Measurements from ENCODE around the gene SYT5.
A peak's percentile ranks its signal among the peaks of the same experiment; 100 is the strongest.
"Not testable (repeated sequence)": the region's sequence is repeated elsewhere in the genome, so short reads cannot be mapped to it uniquely, and the experiment has no call there.

Gene SYT5

DNA sequence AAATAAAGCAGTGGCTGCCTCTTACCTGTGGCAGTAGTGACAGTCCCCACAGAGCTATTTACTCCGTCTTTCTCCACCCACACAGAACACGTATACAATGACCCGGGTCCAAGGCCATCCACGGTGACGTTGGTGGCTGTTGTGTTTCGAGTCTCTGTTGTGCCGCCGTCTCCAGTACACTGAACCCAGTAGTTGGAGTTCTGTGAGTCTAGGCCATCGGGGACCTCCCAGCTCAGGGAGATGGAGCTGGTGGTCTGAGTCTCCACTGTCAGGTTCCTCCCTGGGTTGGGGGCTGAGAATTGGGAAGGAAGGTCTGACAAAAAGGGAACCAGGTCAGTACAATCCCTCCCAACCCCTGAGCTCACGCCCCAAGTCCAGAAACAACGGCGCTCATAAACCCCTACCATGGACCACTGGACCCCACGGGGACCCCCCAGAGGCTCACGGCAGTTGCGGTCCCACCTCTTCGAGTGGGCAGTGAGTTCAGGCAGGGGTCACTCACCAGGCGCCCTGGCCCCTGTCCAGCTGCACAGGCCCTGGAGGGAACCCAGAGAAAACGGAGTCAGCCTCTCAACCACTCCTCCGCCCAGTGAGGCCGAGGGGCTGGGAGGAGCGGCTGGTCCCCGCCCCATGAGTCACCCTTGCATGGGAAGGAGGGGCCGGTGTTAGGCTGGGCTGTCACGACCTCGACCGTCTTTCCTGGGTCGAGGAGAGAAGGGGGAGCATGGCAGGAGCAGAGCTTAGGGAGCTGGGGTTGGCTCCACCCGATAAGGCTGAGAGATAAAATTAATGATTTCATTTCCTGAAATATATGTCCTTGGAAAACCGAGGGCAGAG is 26.8 kb upstream of the SYT5 start:
- DNase-seq: peak; percentile 81

DNA sequence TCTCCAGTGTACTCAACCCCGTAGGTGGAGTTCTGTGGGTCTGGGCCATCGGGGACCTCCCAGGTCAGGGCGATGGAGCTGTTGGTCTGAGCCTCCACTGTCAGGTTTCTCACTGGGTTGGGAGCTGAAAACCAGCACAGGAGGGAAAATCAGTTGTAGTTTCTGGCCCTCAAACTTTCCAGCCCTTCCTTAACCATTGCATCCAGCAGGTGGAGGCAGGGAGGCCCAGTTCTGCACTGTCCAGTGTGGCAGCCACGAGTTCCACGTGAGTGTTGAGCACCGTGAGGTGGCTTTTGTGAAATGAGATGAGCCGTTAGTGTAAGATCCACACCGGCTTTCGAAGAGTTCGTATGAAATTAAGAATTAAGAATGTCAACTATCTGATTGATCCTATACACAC is 22.1 kb upstream of the SYT5 start:
- not testable (repeated sequence) for DNase-seq

GRCh38 chr19:55199620-55200204 is 19.6 kb upstream of the SYT5 start:
- DNase-seq: no peak

GRCh38 chr19:55198651-55199050 is 18.6 kb upstream of the SYT5 start:
- DNase-seq: no peak

DNA sequence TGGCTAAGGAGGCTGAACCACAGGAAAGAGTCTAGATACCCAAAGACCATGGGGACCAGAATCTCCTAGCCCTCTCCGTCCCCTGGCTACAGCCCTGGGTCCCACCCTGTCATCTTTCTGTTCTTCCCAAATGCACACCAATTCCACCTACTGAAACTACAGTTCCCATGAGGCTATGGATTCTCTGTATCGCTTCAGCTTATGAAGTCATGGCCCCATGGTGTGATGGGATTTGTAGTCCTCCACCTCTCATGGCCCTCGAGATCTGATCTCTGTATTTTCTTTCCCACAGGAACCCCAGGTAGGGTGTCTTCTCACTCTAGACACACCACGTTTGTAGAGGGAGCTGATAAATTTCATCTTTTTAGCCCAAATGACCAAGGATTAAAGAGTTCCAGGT is 17.4 kb upstream of the SYT5 start:
- no peak for DNase-seq

GRCh38 chr19:55196803-55197202 is 16.7 kb upstream of the SYT5 start:
- DNase-seq: no peak

GRCh38 chr19:55193481-55193880 is 13.4 kb upstream of the SYT5 start:
- DNase-seq: no peak

GRCh38 chr19:55189403-55189835 is 9.3 kb upstream of the SYT5 start:
- no peak for DNase-seq

DNA sequence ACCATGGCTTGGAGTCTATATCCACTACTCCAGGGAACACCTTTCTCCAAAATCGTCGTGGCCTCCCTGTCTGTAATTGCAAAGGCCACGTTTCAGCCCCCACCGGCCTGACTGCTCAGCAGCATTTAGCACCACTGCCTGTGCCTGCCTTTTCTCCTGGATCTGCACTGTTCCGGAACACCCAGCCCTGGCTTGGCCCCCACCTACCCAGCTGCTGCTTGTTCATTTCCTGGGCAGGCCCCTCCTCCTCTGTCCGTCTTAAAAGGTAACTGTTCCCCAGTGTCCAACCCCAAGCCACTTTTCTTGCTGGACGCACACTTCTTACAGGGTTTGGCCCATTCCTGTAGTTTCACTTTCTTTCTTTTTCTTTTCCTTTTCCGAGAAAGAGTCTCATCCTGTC is 8.5 kb upstream of the SYT5 start:
- DNase-seq: no peak

- DNase-seq: no peak
Observed at GRCh38 chr19:55186080-55186479, 6.0 kb upstream of the SYT5 start.

GRCh38 chr19:55181740-55182139 is 1.7 kb upstream of the SYT5 start:
- DNase-seq: no peak

GRCh38 chr19:55178781-55179599 is 1.1 kb downstream of the SYT5 start:
- peak; percentile 87 for DNase-seq

GRCh38 chr19:55176076-55176475 is 4.0 kb downstream of the SYT5 start:
- DNase-seq: no peak

GRCh38 chr19:55175117-55175867 is 4.8 kb downstream of the SYT5 start:
- no peak for DNase-seq

DNA sequence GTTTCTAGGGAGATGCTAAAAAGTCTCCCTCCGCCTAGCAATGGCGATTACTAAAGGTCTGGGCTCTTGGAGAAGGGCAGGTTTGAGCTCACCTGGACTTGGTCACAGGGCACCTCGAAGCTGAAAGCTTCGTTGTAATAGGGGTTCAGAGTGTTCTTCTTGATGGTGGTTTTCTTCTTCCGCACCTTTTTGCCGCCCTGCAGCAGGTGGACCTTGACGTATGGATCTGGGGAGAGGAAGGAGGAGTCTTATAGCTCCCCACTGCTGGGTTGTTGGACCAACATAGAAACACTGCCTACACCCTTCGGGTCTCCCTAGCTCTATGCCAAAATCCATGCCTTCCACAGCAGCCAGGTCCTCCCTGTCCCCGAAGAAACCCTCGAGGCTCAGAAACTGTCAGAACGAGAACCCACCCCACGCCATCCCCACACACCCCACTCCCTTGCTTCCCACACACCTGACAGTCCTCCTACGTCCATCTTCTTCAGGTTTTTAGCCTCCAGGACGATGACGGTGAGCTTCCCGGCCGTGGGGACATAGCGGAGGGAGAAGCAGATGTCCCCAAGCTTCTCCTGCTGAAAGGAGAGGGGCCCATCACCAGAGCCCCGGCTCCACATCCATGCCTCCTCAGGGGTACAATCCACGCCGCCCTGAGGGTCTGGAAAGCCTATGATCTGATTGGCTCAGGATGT is 5.5 kb downstream of the SYT5 start:
- DNase-seq: no peak

GRCh38 chr19:55173714-55174409 is 6.2 kb downstream of the SYT5 start:
- no peak for DNase-seq

DNA sequence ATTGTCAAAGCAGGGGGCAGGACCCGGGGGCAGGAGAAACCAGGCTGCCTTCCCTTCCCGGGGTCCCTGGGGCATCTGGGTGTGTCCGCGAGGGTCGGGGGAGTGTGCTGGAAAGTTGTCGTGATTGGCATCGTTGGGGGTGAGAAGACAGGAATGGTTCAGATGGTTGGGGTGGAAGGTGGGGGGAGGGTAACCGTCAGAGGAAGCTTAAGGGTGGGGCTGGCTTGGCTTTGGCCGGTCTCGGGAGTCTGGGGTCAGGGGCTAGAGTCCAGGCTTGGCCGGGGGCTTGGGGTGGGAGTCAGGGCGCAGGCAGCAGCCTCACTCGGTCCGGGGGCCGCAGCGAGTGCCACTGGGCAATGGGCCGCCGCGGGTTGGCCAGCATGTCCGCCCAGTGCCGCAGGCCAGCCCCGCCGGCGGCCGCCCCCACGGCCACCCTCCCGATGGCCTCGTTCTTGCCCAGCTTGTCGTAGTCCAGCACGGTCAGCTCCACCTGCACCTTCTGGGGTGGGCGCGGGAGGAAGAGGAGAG is 6.8 kb downstream of the SYT5 start:
- no peak for DNase-seq

DNA sequence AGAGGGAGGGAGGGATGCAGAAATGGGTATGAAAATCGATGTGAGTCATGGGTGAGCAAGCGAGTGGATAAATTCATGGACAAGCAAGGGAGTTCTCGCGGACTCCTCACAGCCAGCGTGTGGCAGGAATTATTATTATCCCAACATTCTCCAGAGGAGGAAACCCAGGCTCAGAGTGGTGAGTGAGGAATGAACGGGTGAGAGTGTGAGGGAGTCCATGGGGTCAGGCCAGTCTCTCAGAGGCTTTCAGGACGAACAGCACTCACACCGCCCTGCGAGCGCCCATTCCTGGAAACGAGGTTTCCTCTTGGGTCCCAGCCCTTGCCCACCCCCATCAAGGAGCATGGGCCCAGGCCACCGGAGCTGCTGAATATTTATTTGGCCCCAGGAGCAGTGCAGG is 7.3 kb downstream of the SYT5 start:
- no peak for DNase-seq

GRCh38 chr19:55172318-55172717 is 7.8 kb downstream of the SYT5 start:
- DNase-seq: not testable (repeated sequence)

- DNase-seq: no peak
Observed at GRCh38 chr19:55171440-55171839, 8.6 kb downstream of the SYT5 start.

- no peak for DNase-seq
Observed at GRCh38 chr19:55169136-55169535, 11.0 kb downstream of the SYT5 start.

Data from femur (tissue), 1 donor.